Ovary (tissue), 3 donors: ENCODE data around the gene TPD52L1.

Source experiments
- POLR2A ChIP-seq: fragments of 450-650 bp; IDR thresholded peaks from one replicate; pipeline ENCODE4 v1.6.1; 2017; ENCODE audit warnings: antibody characterized with exemption, mild to moderate bottlenecking, moderate library complexity
- TF ChIP-seq, protein P1 (sequence below), 3 donors: fragments of 450-650 bp in 2 of 3; fragments of 200-600 bp in 1 of 3; IDR thresholded peaks; one replicate each; pipeline versions ENCODE4 v1.5.1 to v1.8.0; 2016 to 2022; ENCODE audit warnings: antibody characterized with exemption in 3 of 3, mild to moderate bottlenecking in 1 of 3
- donor health status: DM: no; HTN: no; CAD: no.

GRCh38 chr6:125271486-125272159 lies 118.0 kb downstream of the TPD52L1 start:
- TF ChIP-seq, protein P1, sequence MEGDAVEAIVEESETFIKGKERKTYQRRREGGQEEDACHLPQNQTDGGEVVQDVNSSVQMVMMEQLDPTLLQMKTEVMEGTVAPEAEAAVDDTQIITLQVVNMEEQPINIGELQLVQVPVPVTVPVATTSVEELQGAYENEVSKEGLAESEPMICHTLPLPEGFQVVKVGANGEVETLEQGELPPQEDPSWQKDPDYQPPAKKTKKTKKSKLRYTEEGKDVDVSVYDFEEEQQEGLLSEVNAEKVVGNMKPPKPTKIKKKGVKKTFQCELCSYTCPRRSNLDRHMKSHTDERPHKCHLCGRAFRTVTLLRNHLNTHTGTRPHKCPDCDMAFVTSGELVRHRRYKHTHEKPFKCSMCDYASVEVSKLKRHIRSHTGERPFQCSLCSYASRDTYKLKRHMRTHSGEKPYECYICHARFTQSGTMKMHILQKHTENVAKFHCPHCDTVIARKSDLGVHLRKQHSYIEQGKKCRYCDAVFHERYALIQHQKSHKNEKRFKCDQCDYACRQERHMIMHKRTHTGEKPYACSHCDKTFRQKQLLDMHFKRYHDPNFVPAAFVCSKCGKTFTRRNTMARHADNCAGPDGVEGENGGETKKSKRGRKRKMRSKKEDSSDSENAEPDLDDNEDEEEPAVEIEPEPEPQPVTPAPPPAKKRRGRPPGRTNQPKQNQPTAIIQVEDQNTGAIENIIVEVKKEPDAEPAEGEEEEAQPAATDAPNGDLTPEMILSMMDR (IDR thresholded peaks at IDR 0.05): no peak
- no peak for TF ChIP-seq POLR2A
